SU-DHL-6 (cell line): Measurements from ENCODE around the gene SPOCK3.

Source experiments
- H2AFZ ChIP-seq: fragments of 200-600 bp; sonication (generic); 2 replicates; pipeline ENCODE4 v1.6.1; 2014; ENCODE audit warnings: low read depth, mild to moderate bottlenecking, moderate library complexity, mixed read lengths, antibody characterized with exemption, low read length; ENCODE audit not compliant: severe bottlenecking
- H3F3A ChIP-seq: fragments of 200-600 bp; shearing (Covaris generic); 2 replicates; pipeline ENCODE4 v1.6.0; 2016; ENCODE audit warnings: antibody characterized with exemption, mild to moderate bottlenecking; ENCODE audit not compliant: insufficient read depth
- H3K27ac ChIP-seq: fragments of 200-600 bp; sonication (generic); 2 replicates; pipeline ENCODE4 v1.5.1; 2016; ENCODE audit warnings: low read depth, mild to moderate bottlenecking, low read length, moderate library complexity, mixed read lengths
- H3K27me3 ChIP-seq: fragments of 200-600 bp; sonication (generic), shearing (Covaris generic); 2 replicates; pipeline ENCODE4 v1.6.0; 2014; ENCODE audit warnings: mild to moderate bottlenecking, low read length
- H3K36me3 ChIP-seq: fragments of 200-600 bp; sonication (generic); 2 replicates; pipeline ENCODE4 v1.6.1; 2014; ENCODE audit warnings: mild to moderate bottlenecking, low read length, mixed read lengths
- H3K4me2 ChIP-seq: fragments of 300-600, 200-600 bp; shearing (Covaris generic), sonication (generic); 2 replicates; pipeline ENCODE4 v1.6.0; 2014; ENCODE audit warnings: low read length, low read depth, mild to moderate bottlenecking; ENCODE audit not compliant: poor library complexity, severe bottlenecking
- H3K4me3 ChIP-seq: fragments of 200-600 bp; sonication (generic); 2 replicates; pipeline ENCODE4 v1.5.1; 2014; ENCODE audit warnings: antibody characterized with exemption, low read length, mild to moderate bottlenecking, mixed read lengths; ENCODE audit not compliant: insufficient read depth, poor library complexity, severe bottlenecking
- H3K79me2 ChIP-seq: fragments of 200-600 bp; sonication (generic); 2 replicates; pipeline ENCODE4 v1.6.1; 2014; ENCODE audit warnings: mild to moderate bottlenecking, low read length, moderate library complexity; ENCODE audit not compliant: insufficient read depth
- H3K9ac ChIP-seq: fragments of 200-600 bp; sonication (generic); 2 replicates; pipeline ENCODE4 v1.7.0; 2014; ENCODE audit warnings: mild to moderate bottlenecking, low read length
- H3K9me2 ChIP-seq: fragments of 200-600 bp; sonication (generic); replicated peaks from 2 replicates; pipeline ENCODE4 v1.6.1; 2014; ENCODE audit warnings: low read length; ENCODE audit not compliant: insufficient read depth
- H3K9me3 ChIP-seq: fragments of 200-600 bp; sonication (generic); 2 replicates; pipeline ENCODE4 v1.6.1; 2014; ENCODE audit warnings: low read length, mixed read lengths; ENCODE audit not compliant: insufficient read depth
- H4K20me1 ChIP-seq: fragments of 200-600 bp; sonication (generic); 2 replicates; pipeline ENCODE4 v1.6.1; 2014; ENCODE audit warnings: low read depth, mild to moderate bottlenecking, antibody characterized with exemption, low read length, moderate library complexity, mixed read lengths
- CTCF ChIP-seq: fragments of 200-600 bp; sonication (generic); IDR thresholded peaks from one replicate; pipeline ENCODE4 v1.5.1; 2017; ENCODE audit warnings: antibody characterized with exemption, mild to moderate bottlenecking, low read length, moderate library complexity; ENCODE audit not compliant: insufficient read depth, poor library complexity, severe bottlenecking
- EZH2phosphoT487 ChIP-seq: fragments of 200-600 bp; sonication (generic), shearing (Covaris generic); conservative IDR thresholded peaks from 2 replicates; pipeline ENCODE4 v1.6.1; 2018; ENCODE audit warnings: mild to moderate bottlenecking, antibody characterized with exemption, low read length, moderate library complexity, mixed read lengths

The SPOCK3 gene

DNA sequence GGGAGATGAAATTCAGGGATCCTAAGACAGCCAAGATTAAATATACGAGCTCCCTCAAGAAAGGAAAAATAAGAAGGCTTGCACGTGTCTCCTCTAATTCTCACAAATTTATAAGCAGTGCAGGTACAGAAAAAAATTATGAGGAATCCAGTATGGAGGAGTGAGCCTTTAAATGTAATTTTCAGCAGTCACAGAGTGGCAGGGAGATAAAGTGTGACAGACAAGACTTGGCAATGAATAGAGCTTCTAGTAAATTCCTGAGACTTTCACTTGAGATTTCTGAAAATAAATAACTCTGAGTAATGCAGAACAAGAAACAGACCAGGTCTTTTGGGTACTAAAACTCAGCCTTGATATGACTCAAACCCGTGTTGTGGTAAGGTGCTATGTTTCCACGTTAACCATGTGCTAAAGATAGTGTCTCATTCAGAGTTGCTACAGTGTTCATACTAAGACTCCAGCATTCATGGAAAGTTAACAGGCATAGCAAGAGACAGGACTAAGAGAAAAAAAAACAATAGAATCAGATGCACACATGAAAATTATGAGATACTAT, 119.8 kb downstream of the SPOCK3 start:
- no peaks in the 10 kb centered on the region for H3K36me3 ChIP-seq

GRCh38 chr4:167111622-167112021, 122.7 kb downstream of the SPOCK3 start:
- no peak overlapping the region for H3K4me2 ChIP-seq
- H3K9me3 ChIP-seq, result no peaks in the 10 kb centered on the region
- no peaks in the 10 kb centered on the region for H3K9me2 ChIP-seq
- H3K79me2 ChIP-seq, result no peaks in the 10 kb centered on the region
- no peak for TF ChIP-seq EZH2phosphoT487
- H3K27me3 ChIP-seq, result no peaks in the 10 kb centered on the region
- H3F3A ChIP-seq, result no peaks in the 10 kb centered on the region
- no peak overlapping the region for H3K9ac ChIP-seq
- H3K36me3 ChIP-seq, result no peaks in the 10 kb centered on the region
- no peak overlapping the region for H3K27ac ChIP-seq
- no peak overlapping the region for H2AFZ ChIP-seq
- no peaks in the 10 kb centered on the region for H4K20me1 ChIP-seq
- no peak overlapping the region for H3K4me3 ChIP-seq

More for the DNA sequence above, 119.8 kb downstream of the SPOCK3 start:
- no peaks in the 10 kb centered on the region for H3K9me3 ChIP-seq
- H3K27me3 ChIP-seq, result no peaks in the 10 kb centered on the region
- H3K79me2 ChIP-seq, result no peaks in the 10 kb centered on the region
- no peak for TF ChIP-seq EZH2phosphoT487
- TF ChIP-seq CTCF, result no peak
- no peak overlapping the region for H3K27ac ChIP-seq
- no peaks in the 10 kb centered on the region for H4K20me1 ChIP-seq
- no peak overlapping the region for H3K4me3 ChIP-seq
- H3K9me2 ChIP-seq, result no peaks in the 10 kb centered on the region
- H3K9ac ChIP-seq, result no peak overlapping the region
- H3F3A ChIP-seq, result no peaks in the 10 kb centered on the region
- H2AFZ ChIP-seq, result no peak overlapping the region
- H3K4me2 ChIP-seq, result no peak overlapping the region

DNA sequence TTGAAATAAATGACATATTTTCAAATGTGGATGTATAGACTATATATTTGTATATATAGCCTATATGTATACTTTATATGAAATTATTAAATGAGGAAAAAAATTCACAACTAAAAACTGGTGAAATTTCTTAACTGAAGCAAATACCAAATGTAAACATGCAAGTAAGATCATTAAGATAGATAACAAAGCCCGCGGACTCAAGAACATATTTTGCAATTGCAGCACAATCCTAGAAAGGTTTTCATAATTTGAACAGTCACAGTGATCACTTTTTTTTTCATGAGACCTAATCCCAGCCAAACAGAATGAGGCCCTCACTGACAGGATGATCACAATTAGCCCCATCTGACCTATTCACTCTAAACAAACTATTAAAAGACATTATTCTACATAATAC, 123.2 kb downstream of the SPOCK3 start:
- H3K79me2 ChIP-seq, result no peaks in the 10 kb centered on the region
- no peak overlapping the region for H3K4me2 ChIP-seq
- H3K9ac ChIP-seq, result no peak overlapping the region
- TF ChIP-seq CTCF (no peak), EZH2phosphoT487 (no peak)
- no peak overlapping the region for H3K4me3 ChIP-seq
- no peaks in the 10 kb centered on the region for H3K27me3 ChIP-seq
- H3K9me3 ChIP-seq, result no peaks in the 10 kb centered on the region
- no peaks in the 10 kb centered on the region for H3K9me2 ChIP-seq
- no peaks in the 10 kb centered on the region for H4K20me1 ChIP-seq
- no peak overlapping the region for H3K27ac ChIP-seq
- no peaks in the 10 kb centered on the region for H3K36me3 ChIP-seq
- no peaks in the 10 kb centered on the region for H3F3A ChIP-seq
- H2AFZ ChIP-seq, result no peak overlapping the region

DNA sequence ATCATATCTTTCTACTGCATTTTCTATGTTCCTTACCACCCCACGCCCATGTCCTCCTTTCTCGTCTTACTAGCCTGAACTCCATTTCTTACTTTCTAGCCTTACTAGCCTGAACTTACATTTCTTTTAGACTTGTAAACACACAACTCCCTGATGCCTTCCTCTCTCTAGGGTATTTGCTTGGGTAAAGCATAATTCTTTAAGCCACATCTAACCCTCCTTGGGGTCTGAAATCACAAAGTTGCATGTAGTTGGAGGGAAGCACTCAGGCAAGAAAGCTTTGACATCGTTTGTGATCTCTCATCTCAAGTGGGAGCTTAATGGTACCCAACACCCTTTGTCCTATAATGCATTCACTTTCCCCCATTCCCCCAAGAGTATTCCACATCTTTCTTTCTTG, 124.4 kb downstream of the SPOCK3 start:
- Histone ChIP-seq H3K4me3 (no peak overlapping the region), H3K9ac (no peak overlapping the region), H4K20me1 (no peaks in the 10 kb centered on the region), H3K79me2 (no peaks in the 10 kb centered on the region), H3K27ac (no peak overlapping the region), H3K9me3 (no peaks in the 10 kb centered on the region), H3F3A (no peaks in the 10 kb centered on the region), H3K27me3 (no peaks in the 10 kb centered on the region), H3K4me2 (no peak overlapping the region), H2AFZ (peak overlapping the region; percentile 73), H3K36me3 (no peaks in the 10 kb centered on the region), H3K9me2 (no peaks in the 10 kb centered on the region)
- no peak for TF ChIP-seq EZH2phosphoT487
- no peak for TF ChIP-seq CTCF
